ENCODE data around the gene DYNLL2. TPM values are rescaled to one million over a fixed set of nuclear protein-coding genes. Genes with fewer than 3 reads are reported as not detected.
"Not testable (repeated sequence)": the region's sequence is repeated elsewhere in the genome, so short reads cannot be mapped to it uniquely, and the experiment has no call there.

DYNLL2 gene
- total RNA-seq (10 to 100 TPM; 30.4 to 42.1 (median 34.9) TPM), total RNA-seq (83.7 to 170 (median 129) reads per million in 29 experiments)
- total RNA-seq (2013) = 31.5 TPM

- Histone ChIP-seq H3K4me1 (ENCODE audit: control insufficient read depth in 1 of 2, extremely low read depth in 1 of 2, insufficient read depth in 2 of 2, low read length in 2 of 2) (peaks cover 3 to 35% of the 10 kb centered on the region in 2 experiments), H3K9me3 (no peaks in the 10 kb centered on the region), H3K4me3 (ENCODE audit: control insufficient read depth in 1 of 2, extremely low read depth in 1 of 2, low read length in 1 of 2) (peak within 1 kb of the TSS; percentile 61 to 86), H3K36me3 (ENCODE audit: control insufficient read depth in 2 of 2, extremely low read depth in 1 of 2, insufficient read depth in 1 of 2, low read length in 1 of 2) (peaks cover 0 to 20% of the 10 kb centered on the region in 2 donors), H3K27ac (ENCODE audit: low read length) (peak within 1 kb of the TSS; percentile 52), H3K27me3 (replicated peaks in 1 of 2; ENCODE audit: control insufficient read depth in 2 of 2, extremely low read depth in 1 of 2, insufficient read depth in 2 of 2, low read length in 1 of 2) (no peaks in the 10 kb centered on the region)
- DNase-seq (peak; percentile 79 to 93 (median 87)), ATAC-seq (replicated peaks in 1 of 4) (peak; percentile 82 to 86 (median 84))
- H3K36me3 Mint-ChIP-seq = peaks cover 14% of the 10 kb centered on the region
- no peaks in the 10 kb centered on the region for H3K27me3 Mint-ChIP-seq
- H3K4me3 Mint-ChIP-seq = peak within 1 kb of the TSS; percentile 87 to 90 (median 87)
- peaks cover 31 to 39% (median 36%) of the 10 kb centered on the region in 3 donors for H3K4me1 Mint-ChIP-seq
- H3K9me3 Mint-ChIP-seq = no peaks in the 10 kb centered on the region
- ChIA-PET POLR2A (interaction anchor here (0.6 to 0.7 kb wide), 12 partner anchors 9 to 1527 kb away, joined by 3 to 17 read pairs (median 6); partner anchors contain the start of gene SRSF1 (in 1 of the 2)), CTCF (interaction anchor here in 1 of 2 donors (0.6 to 1.6 kb wide), 7 partner anchors 18 to 94 kb away, joined by 3 to 7 read pairs (median 4); partner anchors contain the start of gene SRSF1)
- peak within 1 kb of the TSS; percentile 83 to 85 for H3K27ac Mint-ChIP-seq
- 0% methylated on average over 30 of the region's 45 CpGs for WGBS (ENCODE audit: insufficient coverage)
These were observed at the start of gene DYNLL2 for GRCh38 chr17:58082870-58083490. DYNLL2 (plus strand) TSS chr17:58083419; CDS start chr17:58087091, 3,672 bp downstream.

GRCh38 chr17:58039975-58040374 lies 43.2 kb upstream of the DYNLL2 start:
- no peak for DNase-seq
- ATAC-seq (replicated peaks in 1 of 4) = peak in 1 of 4 experiments; percentile 32
- POLR2A ChIA-PET = no interaction called here

GRCh38 chr17:58040386-58040785 lies 42.8 kb upstream of the DYNLL2 start:
- Histone ChIP-seq H3K4me3 (ENCODE audit: control insufficient read depth in 1 of 2, extremely low read depth in 1 of 2, low read length in 1 of 2) (no peak overlapping the region), H3K4me1 (ENCODE audit: control insufficient read depth in 1 of 2, extremely low read depth in 1 of 2, insufficient read depth in 2 of 2, low read length in 2 of 2) (no peaks in the 10 kb centered on the region), H3K27me3 (replicated peaks in 1 of 2; ENCODE audit: control insufficient read depth in 2 of 2, extremely low read depth in 1 of 2, insufficient read depth in 2 of 2, low read length in 1 of 2) (peaks cover 8 to 20% of the 10 kb centered on the region in 2 experiments), H3K36me3 (ENCODE audit: control insufficient read depth in 2 of 2, extremely low read depth in 1 of 2, insufficient read depth in 1 of 2, low read length in 1 of 2) (no peaks in the 10 kb centered on the region), H3K9me3 (no peaks in the 10 kb centered on the region), H3K27ac (ENCODE audit: low read length) (no peak overlapping the region)
- no peaks in the 10 kb centered on the region for H3K4me1 Mint-ChIP-seq
- ChIA-PET CTCF (no interaction called here), POLR2A (interaction anchor here in 1 of 2 donors (0.5 kb wide), 1 partner anchor 32 kb away, joined by 3 read pairs; no protein-coding TSS in a partner anchor)
- no peak for DNase-seq
- no peaks in the 10 kb centered on the region for H3K9me3 Mint-ChIP-seq
- ATAC-seq (replicated peaks in 1 of 4) = no peak
- H3K36me3 Mint-ChIP-seq = no peaks in the 10 kb centered on the region
- peaks cover 32 to 36% of the 10 kb centered on the region in 2 donors for H3K27me3 Mint-ChIP-seq
- WGBS (ENCODE audit: insufficient coverage) = 80% methylated on average over 5 of the region's 8 CpGs
- no peak overlapping the region for H3K27ac Mint-ChIP-seq
- no peak overlapping the region for H3K4me3 Mint-ChIP-seq

More at GRCh38 chr17:58039975-58040374, 43.2 kb upstream of the DYNLL2 start:
- H3K27ac Mint-ChIP-seq = no peak overlapping the region
- no peaks in the 10 kb centered on the region for H3K36me3 Mint-ChIP-seq
- H3K4me1 Mint-ChIP-seq = no peaks in the 10 kb centered on the region
- H3K4me1 ChIP-seq (ENCODE audit: control insufficient read depth in 1 of 2, extremely low read depth in 1 of 2, insufficient read depth in 2 of 2, low read length in 2 of 2) = no peaks in the 10 kb centered on the region
- no peak overlapping the region for H3K4me3 ChIP-seq (ENCODE audit: control insufficient read depth in 1 of 2, extremely low read depth in 1 of 2, low read length in 1 of 2)
- WGBS (ENCODE audit: insufficient coverage) = 79% methylated on average over 2 of the region's 3 CpGs
- H3K27me3 Mint-ChIP-seq = peaks cover 32 to 37% of the 10 kb centered on the region in 2 donors
- no peaks in the 10 kb centered on the region for H3K36me3 ChIP-seq (ENCODE audit: control insufficient read depth in 2 of 2, extremely low read depth in 1 of 2, insufficient read depth in 1 of 2, low read length in 1 of 2)
- H3K27ac ChIP-seq (ENCODE audit: low read length) = no peak overlapping the region
- H3K9me3 ChIP-seq = no peaks in the 10 kb centered on the region
- H3K27me3 ChIP-seq (replicated peaks in 1 of 2; ENCODE audit: control insufficient read depth in 2 of 2, extremely low read depth in 1 of 2, insufficient read depth in 2 of 2, low read length in 1 of 2) = peaks cover 8 to 16% of the 10 kb centered on the region in 2 experiments
- no peak overlapping the region for H3K4me3 Mint-ChIP-seq
- CTCF ChIA-PET = no interaction called here
- H3K9me3 Mint-ChIP-seq = no peaks in the 10 kb centered on the region

GRCh38 chr17:58041161-58041560 lies 42.1 kb upstream of the DYNLL2 start:
- Mint-ChIP-seq H3K4me1 (no peaks in the 10 kb centered on the region), H3K27me3 (peaks cover 35 to 36% of the 10 kb centered on the region in 2 donors), H3K27ac (no peak overlapping the region), H3K36me3 (no peaks in the 10 kb centered on the region), H3K9me3 (no peaks in the 10 kb centered on the region), H3K4me3 (no peak overlapping the region)
- Histone ChIP-seq H3K4me1 (ENCODE audit: control insufficient read depth in 1 of 2, extremely low read depth in 1 of 2, insufficient read depth in 2 of 2, low read length in 2 of 2) (no peaks in the 10 kb centered on the region), H3K4me3 (ENCODE audit: control insufficient read depth in 1 of 2, extremely low read depth in 1 of 2, low read length in 1 of 2) (no peak overlapping the region), H3K27me3 (replicated peaks in 1 of 2; ENCODE audit: control insufficient read depth in 2 of 2, extremely low read depth in 1 of 2, insufficient read depth in 2 of 2, low read length in 1 of 2) (peaks cover 8 to 21% of the 10 kb centered on the region in 2 experiments), H3K27ac (ENCODE audit: low read length) (no peak overlapping the region), H3K9me3 (no peaks in the 10 kb centered on the region), H3K36me3 (ENCODE audit: control insufficient read depth in 2 of 2, extremely low read depth in 1 of 2, insufficient read depth in 1 of 2, low read length in 1 of 2) (no peaks in the 10 kb centered on the region)
- ChIA-PET CTCF (no interaction called here), POLR2A (no interaction called here)
- ATAC-seq (replicated peaks in 1 of 4) (no peak), DNase-seq (no peak)
- no CpG with 5 or more reads among the region's 5 CpGs for WGBS (ENCODE audit: insufficient coverage)

GRCh38 chr17:58043221-58044181 lies 39.7 kb upstream of the DYNLL2 start:
- H3K36me3 ChIP-seq (ENCODE audit: control insufficient read depth in 2 of 2, extremely low read depth in 1 of 2, insufficient read depth in 1 of 2, low read length in 1 of 2) = no peaks in the 10 kb centered on the region

GRCh38 chr17:58044256-58044655 lies 39.0 kb upstream of the DYNLL2 start:
- H3K9me3 ChIP-seq; H3K27ac ChIP-seq (ENCODE audit: low read length); H3K9me3 Mint-ChIP-seq; H3K4me1 ChIP-seq (ENCODE audit: control insufficient read depth in 1 of 2, extremely low read depth in 1 of 2, insufficient read depth in 2 of 2, low read length in 2 of 2); H3K4me1 Mint-ChIP-seq; H3K36me3 ChIP-seq (ENCODE audit: control insufficient read depth in 2 of 2, extremely low read depth in 1 of 2, insufficient read depth in 1 of 2, low read length in 1 of 2); POLR2A ChIA-PET; H3K4me3 ChIP-seq (ENCODE audit: control insufficient read depth in 1 of 2, extremely low read depth in 1 of 2, low read length in 1 of 2); H3K27ac Mint-ChIP-seq; DNase-seq; H3K4me3 Mint-ChIP-seq; ATAC-seq (replicated peaks in 1 of 4); H3K36me3 Mint-ChIP-seq: not testable (repeated sequence)
- peaks cover 35 to 41% of the 10 kb centered on the region in 2 donors for H3K27me3 Mint-ChIP-seq
- peaks cover 0 to 25% of the 10 kb centered on the region in 2 experiments for H3K27me3 ChIP-seq (replicated peaks in 1 of 2; ENCODE audit: control insufficient read depth in 2 of 2, extremely low read depth in 1 of 2, insufficient read depth in 2 of 2, low read length in 1 of 2)
- WGBS (ENCODE audit: insufficient coverage) = 95% methylated on average over 4 of the region's 6 CpGs
- CTCF ChIA-PET = interaction anchor here (0.6 kb wide), 3 partner anchors 20 to 336 kb away, joined by 3 to 6 read pairs (median 3); no protein-coding TSS in a partner anchor

More at GRCh38 chr17:58043221-58044181, 39.7 kb upstream of the DYNLL2 start:
- Mint-ChIP-seq H3K4me3 (no peak overlapping the region), H3K27me3 (peaks cover 35 to 41% of the 10 kb centered on the region in 2 donors), H3K27ac (no peak overlapping the region), H3K36me3 (no peaks in the 10 kb centered on the region), H3K9me3 (no peaks in the 10 kb centered on the region), H3K4me1 (no peaks in the 10 kb centered on the region)
- WGBS (ENCODE audit: insufficient coverage) = 66% methylated on average over 2 of the region's 5 CpGs
- H3K4me1 ChIP-seq (ENCODE audit: control insufficient read depth in 1 of 2, extremely low read depth in 1 of 2, insufficient read depth in 2 of 2, low read length in 2 of 2) = no peaks in the 10 kb centered on the region
- no peaks in the 10 kb centered on the region for H3K9me3 ChIP-seq
- POLR2A ChIA-PET = no interaction called here
- no peak for DNase-seq
- peaks cover 0 to 25% of the 10 kb centered on the region in 2 experiments for H3K27me3 ChIP-seq (replicated peaks in 1 of 2; ENCODE audit: control insufficient read depth in 2 of 2, extremely low read depth in 1 of 2, insufficient read depth in 2 of 2, low read length in 1 of 2)
- ATAC-seq (replicated peaks in 1 of 4) = no peak
- CTCF ChIA-PET = interaction anchor here in 1 of 2 donors (0.6 kb wide), 1 partner anchor 337 kb away, joined by 3 read pairs; no protein-coding TSS in a partner anchor
- H3K4me3 ChIP-seq (ENCODE audit: control insufficient read depth in 1 of 2, extremely low read depth in 1 of 2, low read length in 1 of 2) = no peak overlapping the region
- H3K27ac ChIP-seq (ENCODE audit: low read length) = no peak overlapping the region

All from T-cell (primary cell).